ENCODE results near the gene WDR1.

WDR1 gene

DNA sequence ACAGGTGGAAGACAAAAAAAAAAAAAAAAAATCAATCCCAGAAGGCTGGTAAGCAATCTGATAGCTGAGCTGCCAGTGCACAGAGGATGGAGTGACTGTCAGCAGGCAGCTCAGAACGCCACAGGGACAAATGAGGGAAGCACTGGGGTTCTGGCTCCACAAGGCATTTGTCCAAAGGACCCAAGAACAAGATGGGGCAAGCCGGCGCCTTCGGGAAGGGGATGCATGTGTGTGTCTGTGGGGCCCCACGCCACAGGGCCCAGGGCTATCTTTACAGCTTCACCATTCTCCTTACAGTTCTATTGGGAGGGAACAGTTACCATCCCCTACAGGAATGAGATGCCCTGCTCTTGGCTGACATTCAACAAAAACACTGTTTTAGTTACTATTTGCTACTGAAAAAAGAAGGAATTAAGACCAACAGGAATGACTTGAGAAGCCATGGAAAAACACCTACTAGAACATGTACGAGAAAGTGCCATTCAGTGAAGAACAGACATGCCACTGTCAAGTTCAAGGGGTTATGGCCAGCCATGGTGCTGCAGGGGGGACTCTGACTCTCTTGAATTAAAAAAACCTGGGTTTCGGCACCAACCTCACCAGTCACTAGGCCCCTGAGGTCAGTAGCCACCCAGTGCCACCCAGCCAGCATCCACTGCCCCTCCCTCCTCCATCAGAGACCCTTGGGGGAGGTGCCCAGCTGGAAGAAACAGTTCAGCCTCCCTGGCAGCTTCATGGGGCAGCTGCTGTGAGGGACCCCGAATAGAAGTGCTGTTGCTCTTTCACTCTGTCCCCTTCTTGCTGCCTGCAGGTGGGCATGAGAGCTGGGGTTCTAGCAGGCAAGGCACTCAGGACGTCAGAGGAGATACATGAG lies 18.5 kb downstream of the WDR1 start:
- no peak for DNase-seq

DNA sequence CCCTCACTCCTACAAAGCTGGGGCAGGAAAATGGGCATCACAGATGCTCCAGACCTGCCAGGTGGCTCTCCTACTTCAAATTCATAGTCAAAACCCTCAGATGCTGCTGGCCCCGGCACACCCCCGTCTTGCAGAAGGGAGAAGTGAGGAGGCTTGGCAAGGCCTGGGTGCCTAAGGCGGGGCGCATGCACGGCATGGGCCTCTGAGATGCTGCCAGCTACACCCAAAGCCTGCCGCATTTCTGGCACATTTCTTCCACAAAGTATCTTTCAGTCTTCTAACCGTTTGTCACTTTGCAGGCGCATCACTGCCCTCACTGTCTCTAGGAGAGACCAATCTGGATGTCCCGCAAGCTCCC lies 19.6 kb downstream of the WDR1 start:
- DNase-seq: no peak

DNA sequence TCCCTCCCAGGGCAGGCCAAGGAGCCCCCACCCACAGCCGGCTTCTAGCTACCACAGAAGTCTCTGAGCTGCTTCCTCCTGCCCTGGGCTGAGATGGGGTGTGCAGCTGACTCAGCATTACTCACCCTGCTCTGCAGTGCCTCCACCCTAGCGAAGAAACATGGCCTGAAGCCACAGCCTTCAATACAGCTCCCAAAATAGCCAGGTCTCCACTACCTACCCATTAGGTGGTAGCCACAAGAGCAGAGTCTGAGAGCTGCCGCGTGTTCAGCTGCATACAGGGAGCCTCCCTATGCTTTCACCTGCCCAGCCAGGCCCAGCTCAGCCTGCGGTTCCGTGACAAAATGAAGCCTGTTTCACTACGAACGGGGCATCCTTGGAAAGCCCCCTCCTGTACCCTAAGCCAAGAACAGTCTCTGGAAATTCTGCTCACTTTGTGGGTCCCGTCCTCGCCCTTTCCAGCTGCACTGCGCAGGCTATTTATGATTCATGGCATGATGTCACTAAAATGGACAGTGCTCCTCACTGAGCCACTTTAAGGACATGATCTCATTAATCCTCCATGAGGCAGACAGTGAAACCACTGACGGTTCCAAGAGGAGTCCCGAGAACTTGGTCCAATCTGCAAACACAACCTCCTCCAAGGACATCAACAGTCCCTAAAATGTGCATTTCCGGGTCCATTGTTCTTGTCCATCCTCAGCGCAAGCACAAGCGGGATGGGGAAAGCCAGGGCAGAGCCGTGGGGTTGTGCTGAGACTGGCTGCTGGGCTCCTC lies 20.2 kb downstream of the WDR1 start:
- DNase-seq: peak; percentile 28

DNA sequence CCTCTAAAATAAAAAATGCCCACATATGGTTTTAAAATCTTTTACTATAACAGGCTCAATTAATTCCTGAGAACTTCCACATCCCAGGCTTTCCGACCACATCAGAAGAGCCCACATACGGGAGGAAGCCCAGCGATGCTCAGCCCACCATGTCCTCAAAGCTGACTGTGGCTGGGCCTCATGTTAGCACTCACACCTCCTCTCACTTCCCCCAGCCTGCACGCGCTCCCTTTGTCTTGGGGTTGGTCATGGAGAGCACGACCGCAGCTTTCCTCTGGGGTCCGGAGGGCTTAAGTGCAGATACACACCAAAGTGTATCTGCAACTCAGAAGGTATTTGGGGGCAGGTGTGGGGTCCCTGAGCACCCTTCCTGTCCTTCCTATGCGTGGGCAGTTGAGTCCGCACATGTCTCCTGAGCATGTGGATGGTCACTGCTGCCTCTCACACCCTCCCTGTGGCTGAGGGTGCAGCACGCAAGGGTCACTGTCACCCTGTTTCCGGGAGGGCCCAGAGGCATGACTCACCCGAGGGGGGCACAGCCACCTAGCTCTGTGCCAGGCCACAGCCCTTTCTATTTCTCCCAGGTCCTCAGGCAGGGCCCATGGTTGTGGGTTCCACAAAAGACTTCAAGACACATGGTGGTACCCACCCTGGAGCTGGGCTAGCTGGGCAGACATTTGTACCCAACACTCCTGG lies 21.2 kb downstream of the WDR1 start:
- no peak for DNase-seq

DNA sequence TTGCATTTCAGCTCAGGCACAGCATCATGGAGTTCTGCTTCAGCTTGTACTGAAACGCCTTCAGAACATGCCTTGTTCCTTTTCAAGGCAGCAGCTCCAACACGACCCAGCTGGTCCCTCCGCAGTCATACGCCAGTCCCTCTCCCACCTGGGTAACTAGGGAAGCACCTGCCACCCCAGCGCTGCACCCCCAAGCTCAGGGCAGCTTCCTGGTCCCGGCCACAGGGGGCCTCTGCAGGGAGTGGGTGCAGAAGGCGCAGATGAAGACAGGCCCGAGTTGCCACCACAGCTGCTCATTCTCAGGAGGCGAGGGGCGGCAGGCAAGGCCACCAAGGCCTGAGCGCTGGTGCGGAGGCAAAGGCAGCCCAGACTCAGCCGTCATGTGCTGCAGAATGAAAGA lies 21.8 kb downstream of the WDR1 start:
- no peak for DNase-seq

DNA sequence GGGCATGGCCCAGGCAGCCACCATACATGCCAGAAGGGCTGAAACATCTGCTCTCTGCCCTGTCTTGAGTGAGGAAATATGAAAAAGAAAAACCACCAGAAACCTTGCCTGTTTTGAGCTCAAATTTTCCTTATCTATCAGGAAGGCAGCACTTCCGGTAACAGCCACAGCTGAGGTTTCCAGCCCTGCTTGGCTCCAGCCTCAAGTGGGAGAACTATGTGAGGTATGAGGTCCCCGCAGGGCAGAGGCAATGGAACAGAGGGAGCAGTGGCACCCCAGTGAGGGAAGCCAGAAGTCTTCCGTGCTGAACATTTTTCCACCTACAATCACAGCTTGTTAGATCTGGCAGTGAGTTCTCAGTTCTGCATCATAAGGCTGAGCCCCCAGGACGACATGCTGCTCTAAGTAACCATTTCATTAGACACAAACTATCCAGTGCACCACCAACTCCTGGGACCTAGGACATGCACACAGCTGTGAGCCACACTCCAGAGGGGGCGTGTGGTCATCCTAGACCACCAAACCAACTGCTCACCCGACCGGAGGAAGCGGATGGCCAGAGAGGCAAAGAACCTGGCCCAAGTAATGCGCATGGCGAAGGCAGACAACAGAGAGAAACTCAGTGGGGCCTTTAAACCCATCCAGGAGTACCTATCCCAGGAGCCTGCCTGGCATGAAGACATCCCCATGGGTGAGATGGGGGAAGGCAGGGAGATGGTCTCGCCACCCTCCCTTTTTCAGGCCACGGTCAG lies 22.6 kb downstream of the WDR1 start:
- no peak for DNase-seq

DNA sequence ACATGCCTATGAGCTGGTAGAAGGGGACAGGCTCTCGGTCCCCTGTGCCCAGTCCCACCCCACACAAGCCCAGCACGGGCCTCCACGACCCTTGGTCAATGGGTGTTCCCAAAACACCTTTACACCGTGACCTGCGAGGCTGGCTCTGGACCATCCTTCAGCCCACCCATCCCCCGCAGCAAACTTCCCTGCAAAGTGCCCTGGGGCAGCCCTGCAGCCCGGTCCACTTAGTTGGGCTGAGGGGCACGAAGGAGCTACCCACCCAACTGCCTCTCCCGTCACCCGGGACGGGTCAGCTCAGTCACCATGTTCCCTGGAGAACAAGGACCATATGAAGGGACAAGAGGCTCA lies 23.4 kb downstream of the WDR1 start:
- DNase-seq: no peak

DNA sequence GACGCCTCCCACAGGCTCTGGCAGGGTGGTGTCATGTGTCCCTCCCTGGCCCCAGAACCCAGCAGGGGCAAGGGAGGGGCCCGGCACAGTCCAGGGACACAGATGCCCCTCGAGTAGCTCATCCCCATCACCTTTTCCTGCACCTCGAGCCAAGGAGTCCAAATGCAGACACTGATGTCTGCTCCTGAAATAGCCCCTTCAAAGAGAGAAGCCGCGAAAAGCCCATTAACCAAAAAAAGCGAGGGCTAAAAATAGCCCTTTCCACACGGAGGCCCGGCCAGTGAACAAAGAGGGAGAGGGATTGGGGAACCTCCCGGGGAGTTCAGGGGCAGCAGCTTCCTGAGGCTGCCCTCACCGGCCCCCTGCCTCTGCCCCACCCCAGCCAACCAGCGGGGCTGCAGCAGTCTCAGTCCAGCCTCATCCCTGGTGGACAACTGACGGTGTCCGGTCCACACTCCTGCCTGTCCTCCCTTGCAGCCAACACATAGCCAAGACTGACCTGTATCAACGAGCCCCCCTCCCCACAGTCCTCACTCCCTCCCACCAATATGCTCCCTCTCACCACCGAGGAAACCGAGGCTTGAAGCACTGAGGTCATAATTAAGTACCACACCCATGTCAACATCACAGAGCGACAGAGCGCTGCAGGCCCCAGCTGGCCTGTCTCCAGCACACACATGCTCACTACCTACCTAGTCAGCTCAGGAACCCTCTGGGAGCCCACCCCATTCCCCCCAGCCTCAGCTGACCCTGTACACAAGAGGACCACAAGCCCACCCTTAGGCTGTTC lies 23.9 kb downstream of the WDR1 start:
- no peak for DNase-seq

DNA sequence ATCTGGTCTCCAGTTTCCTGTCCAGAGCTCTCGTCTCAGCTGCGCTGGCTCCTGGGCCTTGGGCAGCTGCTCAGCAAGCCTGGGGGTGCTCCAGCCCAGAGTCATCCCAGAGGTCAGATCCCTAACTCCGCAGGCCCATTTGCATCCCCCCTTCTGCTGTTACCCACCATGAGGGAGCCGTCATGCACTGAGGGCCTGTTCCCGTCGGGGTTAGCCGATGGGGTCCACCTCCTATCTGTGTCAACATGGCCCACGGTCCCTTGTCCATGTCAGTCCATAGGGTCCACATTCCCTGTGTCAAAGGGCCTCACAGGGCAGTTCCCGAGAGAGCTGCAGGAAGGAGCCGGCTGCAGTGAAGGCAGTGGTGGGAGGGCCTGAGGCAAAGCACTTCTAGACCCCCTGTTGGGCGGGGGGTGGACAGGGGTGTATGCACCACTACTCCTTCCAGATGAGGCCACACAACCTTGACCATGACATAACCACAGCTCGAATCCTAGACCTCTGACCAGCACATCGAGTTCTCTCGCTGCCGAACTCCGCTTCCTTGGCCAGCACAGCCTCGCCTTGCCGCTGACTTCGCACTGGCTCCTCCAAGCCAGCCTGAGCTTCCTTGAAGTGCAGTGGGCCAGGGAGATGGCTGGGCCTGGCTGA lies 24.9 kb downstream of the WDR1 start:
- DNase-seq: no peak

DNA sequence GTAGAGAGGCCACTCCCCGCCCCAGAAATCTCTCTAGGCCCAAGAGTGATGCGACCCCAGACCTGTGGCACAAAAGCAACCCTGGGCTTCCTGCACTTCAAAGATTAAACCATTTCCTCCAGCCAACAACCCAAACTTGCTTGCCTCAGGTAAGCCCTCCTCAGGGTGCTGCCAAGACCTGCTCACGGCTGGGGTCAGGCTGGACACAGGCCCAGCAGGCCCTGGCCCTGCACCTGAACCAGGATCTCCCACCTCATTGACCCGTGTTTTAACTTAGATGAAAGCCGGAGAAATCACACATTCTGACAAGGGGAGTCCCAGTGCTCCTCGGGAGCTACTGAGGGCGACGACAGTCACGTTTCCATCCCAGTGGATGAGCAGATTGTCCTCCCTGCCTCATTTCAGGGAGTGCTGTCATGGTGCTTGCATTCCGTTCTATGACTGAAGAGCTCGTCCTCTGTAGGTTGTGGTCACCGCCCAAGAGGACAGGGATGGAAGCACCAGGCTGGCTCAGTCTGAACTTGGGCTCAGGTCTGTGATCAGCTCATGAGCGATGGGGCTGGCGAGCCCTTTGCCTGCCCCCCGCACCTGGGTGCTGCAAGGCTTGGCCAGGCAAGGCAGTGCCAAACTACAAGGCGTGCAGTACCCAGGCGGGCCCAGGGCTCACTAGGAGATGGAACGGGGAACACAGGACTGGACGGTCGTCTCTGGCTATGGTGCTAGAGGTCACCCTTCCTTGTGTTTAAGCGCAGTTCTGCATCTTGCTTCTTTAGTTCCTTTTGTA lies 25.9 kb downstream of the WDR1 start:
- no peak for DNase-seq

DNA sequence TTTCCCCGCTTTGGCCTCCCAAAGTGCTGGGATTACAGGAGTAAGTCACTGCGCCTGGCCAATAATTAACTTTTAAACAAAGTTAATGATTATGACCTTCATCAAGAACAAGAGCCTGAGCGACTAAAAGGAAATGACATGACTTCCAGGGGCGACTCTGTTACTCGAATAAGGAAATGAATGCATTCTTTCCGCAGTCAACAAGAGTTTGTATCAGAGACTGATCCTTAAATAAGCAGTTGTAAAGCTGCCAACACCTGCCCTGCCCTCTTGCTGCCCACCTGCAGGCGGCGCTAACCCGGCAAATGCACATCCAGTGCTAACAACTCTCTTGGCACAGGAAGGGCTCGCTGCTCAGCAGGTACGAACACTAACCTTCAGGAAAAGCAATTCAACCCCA lies 27.3 kb downstream of the WDR1 start:
- no peak for DNase-seq

DNA sequence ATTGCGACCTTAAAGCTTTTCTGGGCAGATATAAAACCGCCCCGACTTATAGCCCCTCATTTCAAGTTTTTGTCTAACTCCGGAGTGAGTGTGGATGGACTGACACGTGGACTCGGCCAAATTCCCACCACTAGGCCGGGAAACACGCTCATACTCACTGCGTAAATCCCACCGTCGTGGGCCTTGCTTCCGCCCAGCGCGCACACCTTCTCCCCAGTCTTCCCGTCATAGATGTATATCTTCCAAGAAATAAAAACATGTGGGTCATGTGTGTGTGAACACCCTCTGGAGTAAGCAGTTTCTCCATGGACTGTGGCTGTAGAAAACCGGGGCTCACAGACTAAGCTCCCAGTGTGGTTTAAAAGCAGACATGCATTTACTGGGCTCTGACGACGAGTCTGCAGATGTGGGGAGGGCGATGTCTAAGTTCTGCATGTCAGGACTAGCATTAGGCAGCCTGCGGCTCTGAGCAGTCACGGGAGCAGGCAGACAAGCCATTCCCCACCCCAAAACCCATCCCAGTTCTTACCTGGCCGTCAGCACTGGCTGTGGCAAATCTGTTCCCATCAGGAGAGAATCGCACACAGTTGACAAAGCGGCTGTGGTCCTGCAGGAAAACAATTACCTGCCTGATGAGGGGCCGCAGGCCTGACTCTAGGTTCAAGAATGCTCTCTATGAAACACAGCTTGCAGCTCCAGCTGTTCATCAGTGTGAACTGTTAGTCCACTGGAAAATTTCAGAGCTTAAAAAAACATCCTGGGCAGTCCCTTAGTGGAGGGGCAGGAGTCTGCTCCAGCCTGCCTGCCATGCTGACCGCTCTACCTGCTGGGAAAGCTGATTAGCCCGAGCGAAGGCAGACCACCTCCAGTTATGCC lies 28.2 kb downstream of the WDR1 start:
- DNase-seq: no peak

DNA sequence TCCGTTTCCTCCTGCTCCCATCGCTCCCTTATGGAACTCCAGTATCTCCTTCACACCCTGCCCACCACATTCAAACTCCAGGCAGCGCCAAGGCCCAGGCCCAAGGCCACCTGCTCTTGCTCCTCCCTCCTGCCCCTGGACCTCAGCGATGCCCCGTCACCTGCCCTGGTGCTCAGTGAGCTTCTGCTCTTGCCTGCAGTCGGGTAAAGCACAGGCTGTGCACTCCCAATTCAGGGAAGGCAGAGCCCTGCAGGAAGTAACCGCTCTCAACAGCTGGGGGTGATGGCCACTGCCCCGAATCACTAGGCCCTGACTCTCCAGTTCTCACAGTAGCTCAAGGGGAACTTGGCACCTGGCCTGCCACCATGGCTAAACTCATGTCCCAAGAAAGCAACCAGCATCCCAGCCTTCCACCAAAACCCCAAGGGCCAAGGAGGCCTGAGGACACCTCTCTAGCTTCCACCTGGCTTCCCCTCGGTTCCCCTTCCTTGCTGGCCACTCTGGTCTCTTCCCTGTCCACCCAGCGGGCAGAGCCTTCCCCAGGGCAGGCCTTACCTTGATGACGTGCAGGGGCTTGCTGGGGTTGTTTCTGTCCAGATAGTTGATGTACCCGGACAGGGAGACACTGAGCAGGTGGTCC lies 29.3 kb downstream of the WDR1 start:
- DNase-seq: no peak

DNA sequence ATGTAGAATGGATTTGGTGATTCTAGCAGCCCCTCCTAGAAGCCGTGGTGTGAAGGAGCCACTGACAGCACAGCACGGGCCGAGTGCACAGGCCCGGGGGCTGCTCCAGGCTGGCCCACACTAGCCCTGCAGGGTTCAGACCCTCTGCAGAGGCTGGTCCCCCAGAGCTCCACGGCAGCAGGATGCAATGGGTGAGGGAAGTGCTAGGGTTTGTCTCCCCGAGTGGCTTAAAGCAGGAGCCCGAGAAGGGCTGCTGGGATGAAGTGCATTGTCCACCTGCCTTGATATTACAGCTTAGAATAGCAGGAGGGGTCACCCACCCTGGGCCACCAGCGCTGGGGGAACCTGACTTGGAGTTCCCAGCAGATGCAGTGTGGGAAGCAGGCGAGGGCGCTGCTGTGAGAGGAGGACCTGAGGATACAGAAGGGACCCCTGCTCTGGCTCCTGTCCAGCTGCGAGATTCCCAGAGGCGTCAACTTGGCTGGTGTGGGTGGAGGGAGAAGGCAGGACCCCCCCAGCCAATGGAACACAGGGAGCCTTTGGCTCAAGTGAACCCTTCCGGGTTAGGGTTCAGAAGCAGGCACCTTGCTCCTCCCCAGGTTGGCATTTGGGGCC lies 30.0 kb downstream of the WDR1 start:
- no peak for DNase-seq

DNA sequence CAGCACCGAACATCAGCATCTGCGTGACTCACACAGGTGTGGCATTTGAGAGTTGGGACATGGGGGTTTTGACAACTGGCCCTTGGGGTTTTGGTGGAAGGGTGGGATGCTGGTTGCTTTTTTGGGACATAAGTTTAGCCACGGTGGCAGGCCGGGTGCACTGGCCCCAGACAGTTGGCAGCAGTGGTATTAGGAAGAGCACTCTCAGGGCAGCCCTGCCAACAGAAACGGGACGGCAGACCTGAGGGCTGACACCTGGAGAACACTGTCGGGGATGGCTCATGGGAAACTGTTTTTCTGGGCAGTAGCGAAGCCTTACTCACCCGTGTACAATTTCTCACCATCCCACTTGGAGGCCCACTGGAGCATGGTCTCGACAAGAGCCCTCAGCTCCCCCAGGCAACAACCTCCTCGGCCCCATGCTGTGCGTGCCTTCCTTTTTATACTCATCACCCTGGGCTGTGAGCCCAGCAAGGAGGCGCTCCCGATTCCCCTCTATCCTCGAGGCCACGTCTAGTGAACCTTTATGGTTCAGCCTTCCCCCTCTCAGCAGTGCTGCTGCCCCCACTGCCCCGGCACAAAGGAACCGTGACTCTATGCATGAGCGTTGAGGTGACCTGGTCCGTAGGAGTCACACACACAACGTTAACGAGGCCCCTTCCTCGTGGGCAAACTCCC lies 30.6 kb downstream of the WDR1 start:
- DNase-seq: no peak

DNA sequence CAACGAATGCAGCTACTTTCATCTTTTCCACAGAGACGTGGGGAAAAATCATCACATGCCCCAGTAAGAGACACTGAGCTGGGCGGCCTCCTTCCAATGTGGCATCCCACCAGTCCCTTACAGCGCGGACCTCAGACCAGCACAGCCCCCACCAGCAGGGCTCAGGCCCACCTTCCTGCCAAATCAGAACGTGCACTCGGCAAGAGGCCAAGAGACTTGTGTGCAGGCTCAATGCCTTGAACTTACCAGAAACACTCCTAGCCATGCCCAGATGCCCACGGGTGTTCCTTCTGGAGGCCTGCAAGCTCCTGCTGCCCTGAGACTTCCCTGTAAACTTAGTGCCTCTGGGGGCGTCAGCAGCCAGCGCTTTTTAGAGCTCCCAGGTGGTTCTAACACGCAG lies 31.2 kb downstream of the WDR1 start:
- no peak for DNase-seq

DNA sequence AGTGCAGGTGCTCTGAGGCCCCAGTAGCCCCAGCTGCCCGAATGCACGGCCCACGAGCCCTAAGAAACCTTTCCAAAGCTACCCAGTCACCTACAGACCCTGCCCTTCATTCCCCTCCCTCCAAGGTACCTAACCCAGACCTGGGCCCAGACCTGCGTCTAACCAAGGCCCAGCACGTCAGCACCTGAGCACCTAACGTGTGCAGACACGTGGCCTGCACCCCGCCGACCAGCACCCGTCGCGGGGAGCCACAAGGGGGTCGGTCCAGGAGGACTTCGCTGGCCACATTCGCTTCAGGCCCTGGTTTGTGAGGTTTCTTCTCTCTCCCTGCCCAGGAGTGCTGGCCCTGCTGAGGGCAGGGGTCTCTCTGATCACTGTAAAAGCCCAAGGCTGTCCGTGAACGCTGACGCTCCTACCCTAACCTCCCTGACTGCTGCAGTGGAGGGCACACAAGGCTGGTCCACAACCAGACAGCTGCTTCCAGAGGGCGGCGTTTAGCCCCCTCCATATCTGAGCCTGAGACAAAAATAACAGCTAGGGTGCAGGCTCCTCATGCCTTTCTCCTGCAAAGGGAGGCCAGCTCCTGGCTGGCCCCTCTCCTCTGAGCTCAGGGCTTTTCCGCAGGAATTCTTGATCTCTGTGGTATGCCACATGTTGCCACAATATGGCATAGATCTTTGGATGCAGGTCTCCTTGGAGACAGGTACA lies 31.8 kb downstream of the WDR1 start:
- no peak for DNase-seq
